IPS-18a (cell line): ENCODE results near the gene BEAN1.

Experiments
- H3K27ac ChIP-seq: one replicate; pipeline ENCODE4 v1.5.1; 2013; ENCODE audit warnings: low read length
- H3K27me3 ChIP-seq: one replicate; pipeline ENCODE4 v1.6.1; 2013; ENCODE audit warnings: mild to moderate bottlenecking, low read length; ENCODE audit not compliant: control insufficient read depth, insufficient read depth
- H3K36me3 ChIP-seq: one replicate; pipeline ENCODE4 v1.6.1; 2013; ENCODE audit warnings: low read depth, low read length; ENCODE audit not compliant: control insufficient read depth
- H3K4me1 ChIP-seq: one replicate; pipeline ENCODE4 v1.6.1; 2013; ENCODE audit warnings: low read depth, low read length; ENCODE audit not compliant: control insufficient read depth
- H3K4me3 ChIP-seq: one replicate; pipeline ENCODE4 v1.5.1; 2013; ENCODE audit warnings: low read length
- H3K9ac ChIP-seq: one replicate; pipeline ENCODE4 v1.6.1; 2013; ENCODE audit warnings: mild to moderate bottlenecking, low read length, moderate library complexity
- H3K9me3 ChIP-seq: one replicate; pipeline ENCODE4 v1.6.1; 2013; ENCODE audit warnings: low read depth, low read length; ENCODE audit not compliant: control insufficient read depth

Gene BEAN1

DNA sequence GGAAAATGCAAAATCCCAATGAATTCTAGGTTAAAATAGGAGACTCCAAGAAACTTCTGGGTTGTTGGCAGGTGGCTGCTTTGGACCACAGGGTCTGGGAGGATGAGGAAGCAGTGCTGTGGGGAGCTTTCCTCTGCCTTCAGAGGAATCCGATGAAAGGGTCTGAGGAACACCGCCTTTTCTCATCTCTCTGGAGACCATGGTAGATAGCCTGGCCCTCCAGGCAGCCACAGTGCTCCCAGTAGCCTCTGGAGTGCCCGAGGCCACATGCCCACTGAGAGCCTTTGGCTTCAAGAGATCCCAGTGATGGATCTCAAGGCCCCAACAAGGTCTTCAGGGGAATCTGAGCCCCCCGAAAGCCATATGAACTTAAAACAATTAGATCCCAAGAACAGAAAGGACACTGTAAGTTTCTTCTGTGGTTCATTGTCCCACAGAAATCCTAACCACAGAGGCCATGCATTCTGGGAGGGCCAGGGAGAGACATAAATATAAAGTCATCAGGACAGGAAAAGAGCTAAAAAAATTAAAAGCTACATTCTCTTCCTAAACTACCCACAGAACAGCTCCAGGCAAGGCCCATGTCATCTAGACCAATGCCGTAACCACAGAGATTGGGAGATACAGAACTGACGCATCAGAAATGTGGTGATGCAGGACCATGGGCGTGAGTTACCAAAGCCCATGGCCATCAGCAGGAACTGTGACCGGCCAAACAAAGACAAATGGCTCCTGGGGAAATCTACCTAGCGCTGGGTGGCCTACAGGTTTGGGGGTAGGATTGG is 98.5 kb downstream of the BEAN1 start:
- Histone ChIP-seq H3K27ac (no peak overlapping the region), H3K4me1 (no peaks in the 10 kb centered on the region), H3K9ac (no peak overlapping the region), H3K9me3 (no peaks in the 10 kb centered on the region), H3K36me3 (no peaks in the 10 kb centered on the region), H3K4me3 (no peak overlapping the region), H3K27me3 (no peaks in the 10 kb centered on the region)

DNA sequence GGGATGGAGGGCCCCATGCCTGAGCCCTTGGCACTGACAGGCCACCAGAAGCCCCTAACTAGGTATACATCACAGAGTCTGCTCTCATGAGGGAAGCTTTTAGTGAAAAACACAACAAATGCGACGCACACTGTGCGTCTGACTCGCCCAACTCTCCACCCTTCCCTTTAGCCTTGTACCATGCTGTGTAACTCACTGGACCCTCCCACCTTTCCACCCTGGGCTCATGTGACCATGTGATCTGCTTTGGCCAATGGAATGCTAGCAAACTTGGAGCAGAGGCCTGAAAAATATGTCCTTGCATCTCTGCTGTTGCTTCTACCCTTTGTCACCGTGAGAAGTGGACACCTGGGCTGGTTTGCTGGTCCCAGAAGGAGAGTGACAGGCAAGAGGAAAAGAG is 101.2 kb downstream of the BEAN1 start:
- Histone ChIP-seq H3K4me3 (no peak overlapping the region), H3K36me3 (no peaks in the 10 kb centered on the region), H3K27ac (no peak overlapping the region), H3K9me3 (no peaks in the 10 kb centered on the region), H3K4me1 (no peaks in the 10 kb centered on the region), H3K27me3 (no peaks in the 10 kb centered on the region), H3K9ac (no peak overlapping the region)

DNA sequence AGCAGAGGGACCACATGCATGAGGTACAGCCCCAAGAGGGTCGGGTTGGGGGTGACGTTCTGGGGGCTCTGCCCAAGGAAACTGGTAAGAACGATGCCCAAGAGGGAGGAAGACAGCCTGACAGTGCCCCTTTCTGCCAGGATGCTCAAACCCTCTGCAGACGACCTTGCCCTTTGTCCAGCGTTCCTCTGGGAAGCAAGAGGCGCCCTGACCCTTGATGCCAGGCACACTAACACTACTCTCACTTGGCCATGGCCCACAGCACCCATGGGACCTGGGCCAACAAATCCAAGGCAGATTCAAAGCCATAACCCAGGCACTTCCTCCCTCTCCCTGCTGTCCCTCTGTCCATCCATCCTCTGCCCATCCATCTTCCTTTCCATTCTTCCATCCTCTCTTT is 102.4 kb downstream of the BEAN1 start:
- H3K27me3 ChIP-seq, result no peaks in the 10 kb centered on the region
- no peaks in the 10 kb centered on the region for H3K9me3 ChIP-seq
- H3K4me1 ChIP-seq, result no peaks in the 10 kb centered on the region
- no peaks in the 10 kb centered on the region for H3K36me3 ChIP-seq
- H3K9ac ChIP-seq, result no peak overlapping the region
- no peak overlapping the region for H3K27ac ChIP-seq
- H3K4me3 ChIP-seq, result no peak overlapping the region
